Measurements from ENCODE around the gene ABCA7. TPM values are rescaled to one million over a fixed set of nuclear protein-coding genes. Genes with fewer than 3 reads are reported as not detected.
A peak's percentile ranks its signal among the peaks of the same experiment; 100 is the strongest.

Gene ABCA7
- total and polyA plus RNA-seq, 4 donors: 3.0 to 60.9 (median 4.8) TPM

- Histone ChIP-seq H3K9ac (ENCODE audit: low read depth in 1 of 2, low read length in 2 of 2) (peak overlapping the region; percentile 40 to 73), H3K36me3 (ENCODE audit: control insufficient read depth in 4 of 4, insufficient read depth in 3 of 4, low read depth in 1 of 4, low read length in 3 of 4) (peaks cover 4 to 12% (median 8%) of the 10 kb centered on the region in 4 donors), H3K4me1 (ENCODE audit: control insufficient read depth in 4 of 4, insufficient read depth in 4 of 4, low read length in 3 of 4) (peaks cover 14 to 48% (median 37%) of the 10 kb centered on the region in 4 donors), H3K27me3 (ENCODE audit: control insufficient read depth in 4 of 4, insufficient read depth in 4 of 4, low read length in 3 of 4) (no peaks in the 10 kb centered on the region), H3K4me3 (ENCODE audit: low read depth in 1 of 3, low read length in 3 of 3) (peak overlapping the region; percentile 69 to 95 (median 89)), H3K9me3 (ENCODE audit: control insufficient read depth in 4 of 4, low read length in 3 of 4) (no peaks in the 10 kb centered on the region), H3K27ac (ENCODE audit: low read depth in 1 of 2, low read length in 2 of 2) (peak overlapping the region; percentile 24 to 73)
- no peak for DNase-seq (ENCODE audit: low spot score)
- WGBS: under 1% methylated on average over 19 of the region's 19 CpGs
- no peak for TF ChIP-seq RXRA (IDR thresholded peaks at IDR 0.05)
- TF ChIP-seq GABPA (IDR thresholded peaks at IDR 0.05 in 1 of 2, conservative IDR thresholded peaks at IDR 0.05 in 1 of 2): no peak
Observed at GRCh38 chr19:1094655-1094977, 54.7 kb downstream of the ABCA7 start.

GRCh38 chr19:1094978-1095701 lies 55.2 kb downstream of the ABCA7 start, which contains the start of gene POLR2E:
TSS of gene POLR2E (minus strand) at chr19:1095375. CDS start at chr19:1095315, 60 bp downstream.
- peak; percentile 98 for DNase-seq (ENCODE audit: low spot score)
- peak; percentile 31 to 41 for TF ChIP-seq RXRA (IDR thresholded peaks at IDR 0.05)
- peak; percentile 9 to 45 for TF ChIP-seq RAD21 (IDR thresholded peaks at IDR 0.05)
- TF ChIP-seq YY1 (IDR thresholded peaks at IDR 0.05): peak; percentile 86
- no peak for TF ChIP-seq MAX (IDR thresholded peaks at IDR 0.05)
- peak in 1 of 2 donors; percentile 62 for TF ChIP-seq GABPA (IDR thresholded peaks at IDR 0.05 in 1 of 2, conservative IDR thresholded peaks at IDR 0.05 in 1 of 2)
- peak; percentile 99 for TF ChIP-seq ZBTB33 (IDR thresholded peaks at IDR 0.05)
- TF ChIP-seq FOXA1 (IDR thresholded peaks at IDR 0.05): peak; percentile 9
- peak; percentile 20 for TF ChIP-seq REST (IDR thresholded peaks at IDR 0.05)
- TF ChIP-seq HNF4A (conservative IDR thresholded peaks at IDR 0.05): no peak
- TF ChIP-seq SP1 (IDR thresholded peaks at IDR 0.05): peak; percentile 82
- TF ChIP-seq JUND (IDR thresholded peaks at IDR 0.05): no peak
- Histone ChIP-seq H3K36me3 (ENCODE audit: control insufficient read depth in 4 of 4, insufficient read depth in 3 of 4, low read depth in 1 of 4, low read length in 3 of 4) (peaks cover 4 to 11% (median 7%) of the 10 kb centered on the region in 4 donors), H3K9ac (ENCODE audit: low read depth in 1 of 2, low read length in 2 of 2) (peak within 1 kb of the TSS; percentile 40 to 73), H3K9me3 (ENCODE audit: control insufficient read depth in 4 of 4, low read length in 3 of 4) (no peaks in the 10 kb centered on the region), H3K4me3 (ENCODE audit: low read depth in 1 of 3, low read length in 3 of 3) (peak within 1 kb of the TSS; percentile 69 to 95 (median 89)), H3K4me1 (ENCODE audit: control insufficient read depth in 4 of 4, insufficient read depth in 4 of 4, low read length in 3 of 4) (peaks cover 15 to 52% (median 37%) of the 10 kb centered on the region in 4 donors), H3K27ac (ENCODE audit: low read depth in 1 of 2, low read length in 2 of 2) (peak within 1 kb of the TSS; percentile 24 to 73), H3K27me3 (ENCODE audit: control insufficient read depth in 4 of 4, insufficient read depth in 4 of 4, low read length in 3 of 4) (no peaks in the 10 kb centered on the region)
- under 1% methylated on average over 81 of the region's 81 CpGs for WGBS
